Measurements from ENCODE around the gene EIF2S1.
"Not testable (repeated sequence)": the region's sequence is repeated elsewhere in the genome, so short reads cannot be mapped to it uniquely, and the experiment has no call there.

EIF2S1 gene

GRCh38 chr14:67372833-67373232 is 12.7 kb downstream of the EIF2S1 start:
- no peak for DNase-seq

- no peak for DNase-seq
Observed at GRCh38 chr14:67373347-67373746, 13.2 kb downstream of the EIF2S1 start.

GRCh38 chr14:67377916-67378315 is 17.8 kb downstream of the EIF2S1 start:
- no peak for DNase-seq

- DNase-seq = no peak
Observed at GRCh38 chr14:67385120-67385519, 25.0 kb downstream of the EIF2S1 start.

- no peak for DNase-seq
Observed at GRCh38 chr14:67385618-67386017, 25.5 kb downstream of the EIF2S1 start.

- DNase-seq = no peak
Observed at GRCh38 chr14:67387195-67387594, 27.1 kb downstream of the EIF2S1 start.

- DNase-seq = no peak
Observed at GRCh38 chr14:67389275-67389674, 29.1 kb downstream of the EIF2S1 start.

- no peak for DNase-seq
Observed at GRCh38 chr14:67389811-67390534, 29.8 kb downstream of the EIF2S1 start.

- DNase-seq = no peak
Observed at GRCh38 chr14:67391268-67391667, 31.1 kb downstream of the EIF2S1 start.

GRCh38 chr14:67392123-67392522 is 32.0 kb downstream of the EIF2S1 start:
- no peak for DNase-seq

GRCh38 chr14:67392800-67393199 is 32.7 kb downstream of the EIF2S1 start:
- DNase-seq = no peak

GRCh38 chr14:67393689-67394088 is 33.6 kb downstream of the EIF2S1 start:
- DNase-seq = no peak

- DNase-seq = no peak
Observed at GRCh38 chr14:67395086-67395875, 35.2 kb downstream of the EIF2S1 start.

GRCh38 chr14:67395876-67396189 is 35.7 kb downstream of the EIF2S1 start:
- DNase-seq = no peak

GRCh38 chr14:67396381-67396970 is 36.3 kb downstream of the EIF2S1 start:
- DNase-seq = no peak

- no peak for DNase-seq
Observed at GRCh38 chr14:67397536-67397935, 37.4 kb downstream of the EIF2S1 start.

- no peak for DNase-seq
Observed at GRCh38 chr14:67400434-67400833, 40.3 kb downstream of the EIF2S1 start.

GRCh38 chr14:67405771-67406170 is 45.6 kb downstream of the EIF2S1 start:
- no peak for DNase-seq

- DNase-seq = not testable (repeated sequence)
Observed at GRCh38 chr14:67408122-67408801, 48.1 kb downstream of the EIF2S1 start.

GRCh38 chr14:67409461-67409860 is 49.3 kb downstream of the EIF2S1 start:
- DNase-seq = no peak

- DNase-seq = no peak
Observed at GRCh38 chr14:67410313-67410712, 50.2 kb downstream of the EIF2S1 start.

GRCh38 chr14:67411370-67411769 is 51.2 kb downstream of the EIF2S1 start:
- no peak for DNase-seq

- DNase-seq = peak; percentile 68
Observed at GRCh38 chr14:67411820-67412421, 51.8 kb downstream of the EIF2S1 start, which contains the start of gene PLEK2. PLEK2 (minus strand) TSS chr14:67412165; CDS start chr14:67412059, 106 bp downstream.

Measured in NCI-H345 (cell line).